ENCODE data around the gene LOX. TPM values are rescaled to one million over a fixed set of nuclear protein-coding genes. Genes with fewer than 3 reads are reported as not detected.

Gene LOX
- total and polyA plus RNA-seq, 4 donors = 3.7 to 45.2 (median 17.1) TPM

DNA sequence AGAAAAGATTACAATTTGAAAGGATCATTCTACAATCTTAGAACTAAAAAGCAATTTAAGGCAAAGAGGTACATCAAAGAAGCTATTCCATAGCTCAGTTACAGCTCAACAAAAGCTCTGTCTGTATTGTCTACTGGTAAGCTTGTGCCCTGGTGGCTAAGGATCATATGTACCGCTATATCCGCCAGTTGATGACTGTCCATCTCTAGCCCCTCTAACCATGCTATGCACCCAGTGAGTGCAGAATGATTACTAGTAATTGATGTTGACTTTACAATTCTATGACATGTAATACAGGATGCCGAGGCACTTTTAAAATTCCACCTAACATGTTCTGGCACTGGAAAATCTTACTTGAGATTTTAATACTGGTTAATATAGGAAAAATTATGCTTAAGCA is 13.1 kb downstream of the LOX start:
- H3K4me1 ChIP-seq (ENCODE audit: control insufficient read depth in 5 of 5, insufficient read depth in 5 of 5, low read length in 5 of 5) = no peaks in the 10 kb centered on the region
- TF ChIP-seq, protein P1, sequence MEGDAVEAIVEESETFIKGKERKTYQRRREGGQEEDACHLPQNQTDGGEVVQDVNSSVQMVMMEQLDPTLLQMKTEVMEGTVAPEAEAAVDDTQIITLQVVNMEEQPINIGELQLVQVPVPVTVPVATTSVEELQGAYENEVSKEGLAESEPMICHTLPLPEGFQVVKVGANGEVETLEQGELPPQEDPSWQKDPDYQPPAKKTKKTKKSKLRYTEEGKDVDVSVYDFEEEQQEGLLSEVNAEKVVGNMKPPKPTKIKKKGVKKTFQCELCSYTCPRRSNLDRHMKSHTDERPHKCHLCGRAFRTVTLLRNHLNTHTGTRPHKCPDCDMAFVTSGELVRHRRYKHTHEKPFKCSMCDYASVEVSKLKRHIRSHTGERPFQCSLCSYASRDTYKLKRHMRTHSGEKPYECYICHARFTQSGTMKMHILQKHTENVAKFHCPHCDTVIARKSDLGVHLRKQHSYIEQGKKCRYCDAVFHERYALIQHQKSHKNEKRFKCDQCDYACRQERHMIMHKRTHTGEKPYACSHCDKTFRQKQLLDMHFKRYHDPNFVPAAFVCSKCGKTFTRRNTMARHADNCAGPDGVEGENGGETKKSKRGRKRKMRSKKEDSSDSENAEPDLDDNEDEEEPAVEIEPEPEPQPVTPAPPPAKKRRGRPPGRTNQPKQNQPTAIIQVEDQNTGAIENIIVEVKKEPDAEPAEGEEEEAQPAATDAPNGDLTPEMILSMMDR (IDR thresholded peaks at IDR 0.05; ENCODE audit: control extremely low read depth, extremely low read depth) = no peak
- H3K27ac ChIP-seq (ENCODE audit: low read depth in 1 of 2, low read length in 1 of 2) = no peak overlapping the region
- H3K36me3 ChIP-seq (ENCODE audit: control insufficient read depth in 4 of 4, insufficient read depth in 4 of 4, low read length in 4 of 4) = peaks cover 0 to 3% (median under 1%) of the 10 kb centered on the region in 4 donors
- no peaks in the 10 kb centered on the region for H3K9me3 ChIP-seq (ENCODE audit: control insufficient read depth in 4 of 4, insufficient read depth in 3 of 4, low read length in 3 of 4)
- no peak for ATAC-seq (ENCODE audit: insufficient read depth, low FRiP score)
- DNase-seq = no peak
- WGBS, 2 donors = 98 to 100% methylated on average over 3 of the region's 3 CpGs
- H3K9ac ChIP-seq (ENCODE audit: insufficient read depth in 1 of 2, low read length in 2 of 2) = no peak overlapping the region
- H3K27me3 ChIP-seq (ENCODE audit: control insufficient read depth in 3 of 3, insufficient read depth in 3 of 3, low read length in 2 of 3) = no peaks in the 10 kb centered on the region
- H3K4me3 ChIP-seq = no peak overlapping the region

DNA sequence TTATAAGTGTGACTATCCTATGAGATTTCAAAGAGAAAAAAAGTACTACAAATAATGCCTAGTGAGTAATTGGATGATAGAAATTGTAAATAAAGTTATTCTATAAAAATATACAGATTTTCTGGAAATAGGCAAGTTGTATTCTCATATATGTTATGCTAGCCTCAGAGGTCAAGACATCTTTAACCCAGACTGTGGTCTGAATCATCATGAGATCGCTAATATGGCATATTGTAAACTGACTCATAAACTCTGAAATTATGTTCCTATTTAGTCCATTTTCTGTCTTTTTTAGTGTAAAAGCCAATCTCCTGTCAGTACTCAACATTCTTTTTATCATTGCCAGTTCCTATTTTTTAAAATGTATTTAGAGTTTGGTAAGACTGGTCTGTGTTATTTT is 14.2 kb downstream of the LOX start:
- DNase-seq (no peak), ATAC-seq (ENCODE audit: insufficient read depth, low FRiP score) (no peak)
- Histone ChIP-seq H3K9me3 (ENCODE audit: control insufficient read depth in 4 of 4, insufficient read depth in 3 of 4, low read length in 3 of 4) (no peaks in the 10 kb centered on the region), H3K4me1 (ENCODE audit: control insufficient read depth in 5 of 5, insufficient read depth in 5 of 5, low read length in 5 of 5) (no peaks in the 10 kb centered on the region), H3K27me3 (ENCODE audit: control insufficient read depth in 3 of 3, insufficient read depth in 3 of 3, low read length in 2 of 3) (no peaks in the 10 kb centered on the region), H3K27ac (ENCODE audit: low read depth in 1 of 2, low read length in 1 of 2) (no peak overlapping the region), H3K36me3 (ENCODE audit: control insufficient read depth in 4 of 4, insufficient read depth in 4 of 4, low read length in 4 of 4) (no peaks in the 10 kb centered on the region), H3K9ac (ENCODE audit: insufficient read depth in 1 of 2, low read length in 2 of 2) (no peak overlapping the region), H3K4me3 (no peak overlapping the region)
- 85 to 92% methylated on average over 1 of the region's 1 CpG for WGBS, 2 donors
- TF ChIP-seq, protein P1 (IDR thresholded peaks at IDR 0.05; ENCODE audit: control extremely low read depth, extremely low read depth) = no peak

- ATAC-seq (ENCODE audit: insufficient read depth, low FRiP score) (no peak), DNase-seq (no peak)
- no peak overlapping the region for H3K9ac ChIP-seq (ENCODE audit: insufficient read depth in 1 of 2, low read length in 2 of 2)
- H3K27me3 ChIP-seq (ENCODE audit: control insufficient read depth in 3 of 3, insufficient read depth in 3 of 3, low read length in 2 of 3) = no peaks in the 10 kb centered on the region
- TF ChIP-seq, protein P1 (IDR thresholded peaks at IDR 0.05; ENCODE audit: control extremely low read depth, extremely low read depth) = no peak
- H3K36me3 ChIP-seq (ENCODE audit: control insufficient read depth in 4 of 4, insufficient read depth in 4 of 4, low read length in 4 of 4) = no peaks in the 10 kb centered on the region
- WGBS, 2 donors = 83 to 88% methylated on average over 1 of the region's 1 CpG
- no peaks in the 10 kb centered on the region for H3K9me3 ChIP-seq (ENCODE audit: control insufficient read depth in 4 of 4, insufficient read depth in 3 of 4, low read length in 3 of 4)
- no peak overlapping the region for H3K4me3 ChIP-seq
- no peak overlapping the region for H3K27ac ChIP-seq (ENCODE audit: low read depth in 1 of 2, low read length in 1 of 2)
- H3K4me1 ChIP-seq (ENCODE audit: control insufficient read depth in 5 of 5, insufficient read depth in 5 of 5, low read length in 5 of 5) = no peaks in the 10 kb centered on the region
These were observed 15.9 kb downstream of the LOX start for GRCh38 chr5:122062205-122062604.

GRCh38 chr5:122056913-122057312 is 21.1 kb downstream of the LOX start:
- ATAC-seq (ENCODE audit: insufficient read depth, low FRiP score) (no peak), DNase-seq (no peak)
- TF ChIP-seq, protein P1 (IDR thresholded peaks at IDR 0.05; ENCODE audit: control extremely low read depth, extremely low read depth) = no peak
- H3K4me3 ChIP-seq = no peak overlapping the region
- H3K9me3 ChIP-seq (ENCODE audit: control insufficient read depth in 4 of 4, insufficient read depth in 3 of 4, low read length in 3 of 4) = no peaks in the 10 kb centered on the region
- no peaks in the 10 kb centered on the region for H3K36me3 ChIP-seq (ENCODE audit: control insufficient read depth in 4 of 4, insufficient read depth in 4 of 4, low read length in 4 of 4)
- peaks cover 0 to 4% (median 0%) of the 10 kb centered on the region in 5 donors for H3K4me1 ChIP-seq (ENCODE audit: control insufficient read depth in 5 of 5, insufficient read depth in 5 of 5, low read length in 5 of 5)
- no peak overlapping the region for H3K9ac ChIP-seq (ENCODE audit: insufficient read depth in 1 of 2, low read length in 2 of 2)
- H3K27ac ChIP-seq (ENCODE audit: low read depth in 1 of 2, low read length in 1 of 2) = no peak overlapping the region
- no peaks in the 10 kb centered on the region for H3K27me3 ChIP-seq (ENCODE audit: control insufficient read depth in 3 of 3, insufficient read depth in 3 of 3, low read length in 2 of 3)
